ENCODE measurements around the gene NFKBIB. TPM values are rescaled to one million over a fixed set of nuclear protein-coding genes. Genes with fewer than 3 reads are reported as not detected.
A peak's percentile ranks its signal among the peaks of the same experiment; 100 is the strongest.

NFKBIB gene
- polyA plus RNA-seq, 1 donor (not counting 4 experiments of a cell fraction or from before 2014, with no cell fraction given): 12.3 TPM

DNA sequence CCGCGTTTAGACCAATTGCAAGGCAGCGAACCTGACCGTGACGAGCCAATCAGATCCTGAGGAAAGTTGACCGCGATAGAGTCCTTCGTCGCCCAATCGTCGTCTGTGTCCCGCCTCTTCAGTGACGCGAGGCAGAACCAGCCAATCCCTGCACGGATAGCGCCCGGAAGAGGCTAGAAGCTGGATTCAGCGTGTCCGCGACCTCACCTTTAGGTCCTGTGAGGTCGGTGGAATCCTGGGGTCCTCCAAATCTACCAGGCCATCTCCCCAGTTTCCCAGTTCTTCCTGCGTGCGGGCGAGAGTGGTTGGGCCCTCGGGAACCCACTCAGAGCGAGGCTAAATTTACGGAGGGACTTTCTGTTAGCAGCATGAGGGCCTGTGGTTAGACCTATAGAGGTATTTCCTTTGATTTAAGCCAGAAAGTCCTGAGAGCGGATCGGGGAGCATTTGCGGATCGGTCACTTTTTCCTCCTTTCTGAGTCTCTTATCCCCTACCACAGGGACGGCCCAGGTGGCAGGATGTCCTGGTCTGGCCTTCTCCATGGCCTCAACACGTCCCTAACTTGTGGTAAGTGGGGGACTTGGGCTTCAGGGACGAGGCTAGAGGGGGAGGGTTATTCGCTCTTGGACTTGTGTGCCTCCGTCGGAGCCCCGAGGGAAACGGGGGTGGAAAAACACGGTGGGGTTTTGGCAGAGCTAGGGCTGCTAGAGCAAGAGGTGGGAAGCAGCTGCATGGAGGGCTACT lies 31.2 kb downstream of the NFKBIB start, which contains the start of gene MRPS12:
TSS of gene MRPS12 (plus strand) at position 169 of the 745 bp plus-strand sequence. CDS start at position 520, 351 bp downstream.
- FAIRE-seq: peak; percentile 90
- peak within 1 kb of the TSS; percentile 80 to 83 (median 81) for H3K4me3 ChIP-seq (ENCODE audit: control insufficient read depth in 2 of 3, extremely low read depth in 1 of 3, insufficient read depth in 2 of 3, low read depth in 1 of 3, low read length in 3 of 3)
- H4K20me1 ChIP-seq (ENCODE audit: control insufficient read depth, extremely low read depth, insufficient read depth, low read length): no peaks in the 10 kb centered on the region
- dilution Hi-C loops (cut with MboI; ENCODE audit: extremely low pct_ligation_motif_present, low sequenced_read_pairs): no loop called here
- H2AFZ ChIP-seq (ENCODE audit: control insufficient read depth, low read length): peak within 1 kb of the TSS; percentile 100
- no peaks in the 10 kb centered on the region for H3K9me1 ChIP-seq (ENCODE audit: control insufficient read depth, extremely low read depth, insufficient read depth, low read length)
- peaks cover 43% of the 10 kb centered on the region for H3K79me2 ChIP-seq (ENCODE audit: control insufficient read depth, insufficient read depth, low read length)
- H3K4me1 ChIP-seq (ENCODE audit: control insufficient read depth, extremely low read depth, insufficient read depth, low read length): peaks cover 15% of the 10 kb centered on the region
- H3K9ac ChIP-seq (ENCODE audit: control insufficient read depth, extremely low read depth, insufficient read depth, low read length): peak within 1 kb of the TSS; percentile 96
- no peaks in the 10 kb centered on the region for H3K27me3 ChIP-seq (ENCODE audit: control insufficient read depth, extremely low read depth, insufficient read depth, low read length)
- H3K27ac ChIP-seq (ENCODE audit: control insufficient read depth, insufficient read depth, low read length): peak within 1 kb of the TSS; percentile 98
- H3K36me3 ChIP-seq (ENCODE audit: control insufficient read depth in 2 of 2, extremely low read depth in 1 of 2, insufficient read depth in 2 of 2, low read length in 2 of 2): peaks cover 7 to 8% of the 10 kb centered on the region in 2 experiments
- peak within 1 kb of the TSS; percentile 90 for H3K4me2 ChIP-seq (ENCODE audit: control insufficient read depth, extremely low read depth, insufficient read depth, low read depth, low read length)
- no peaks in the 10 kb centered on the region for H3K9me3 ChIP-seq (ENCODE audit: control insufficient read depth, low read depth, low read length)
- TF ChIP-seq, protein P1, sequence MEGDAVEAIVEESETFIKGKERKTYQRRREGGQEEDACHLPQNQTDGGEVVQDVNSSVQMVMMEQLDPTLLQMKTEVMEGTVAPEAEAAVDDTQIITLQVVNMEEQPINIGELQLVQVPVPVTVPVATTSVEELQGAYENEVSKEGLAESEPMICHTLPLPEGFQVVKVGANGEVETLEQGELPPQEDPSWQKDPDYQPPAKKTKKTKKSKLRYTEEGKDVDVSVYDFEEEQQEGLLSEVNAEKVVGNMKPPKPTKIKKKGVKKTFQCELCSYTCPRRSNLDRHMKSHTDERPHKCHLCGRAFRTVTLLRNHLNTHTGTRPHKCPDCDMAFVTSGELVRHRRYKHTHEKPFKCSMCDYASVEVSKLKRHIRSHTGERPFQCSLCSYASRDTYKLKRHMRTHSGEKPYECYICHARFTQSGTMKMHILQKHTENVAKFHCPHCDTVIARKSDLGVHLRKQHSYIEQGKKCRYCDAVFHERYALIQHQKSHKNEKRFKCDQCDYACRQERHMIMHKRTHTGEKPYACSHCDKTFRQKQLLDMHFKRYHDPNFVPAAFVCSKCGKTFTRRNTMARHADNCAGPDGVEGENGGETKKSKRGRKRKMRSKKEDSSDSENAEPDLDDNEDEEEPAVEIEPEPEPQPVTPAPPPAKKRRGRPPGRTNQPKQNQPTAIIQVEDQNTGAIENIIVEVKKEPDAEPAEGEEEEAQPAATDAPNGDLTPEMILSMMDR (optimal IDR thresholded peaks at IDR 0.05 in 1 of 3, IDR thresholded peaks at IDR 0.05 in 1 of 3, conservative IDR thresholded peaks at IDR 0.05 in 1 of 3; ENCODE audit: extremely low read depth in 1 of 3, insufficient read depth in 2 of 3, low read length in 3 of 3): no peak
- TF ChIP-seq EZH2 (IDR thresholded peaks at IDR 0.05; ENCODE audit: low read length): no peak
- peak; percentile 98 for DNase-seq (ENCODE audit: low read depth, low spot score)

GRCh38 chr19:38931521-38931793 lies 31.7 kb downstream of the NFKBIB start:
- FAIRE-seq: no peak
- Histone ChIP-seq H2AFZ (ENCODE audit: control insufficient read depth, low read length) (no peak overlapping the region), H3K4me3 (ENCODE audit: control insufficient read depth in 2 of 3, extremely low read depth in 1 of 3, insufficient read depth in 2 of 3, low read depth in 1 of 3, low read length in 3 of 3) (peak overlapping the region; percentile 80 to 83 (median 81)), H3K27me3 (ENCODE audit: control insufficient read depth, extremely low read depth, insufficient read depth, low read length) (no peaks in the 10 kb centered on the region), H3K9me1 (ENCODE audit: control insufficient read depth, extremely low read depth, insufficient read depth, low read length) (no peaks in the 10 kb centered on the region), H3K27ac (ENCODE audit: control insufficient read depth, insufficient read depth, low read length) (peak overlapping the region; percentile 98), H3K36me3 (ENCODE audit: control insufficient read depth in 2 of 2, extremely low read depth in 1 of 2, insufficient read depth in 2 of 2, low read length in 2 of 2) (peaks cover 5 to 8% of the 10 kb centered on the region in 2 experiments), H3K9me3 (ENCODE audit: control insufficient read depth, low read depth, low read length) (no peaks in the 10 kb centered on the region), H3K4me2 (ENCODE audit: control insufficient read depth, extremely low read depth, insufficient read depth, low read depth, low read length) (peak overlapping the region; percentile 77), H3K9ac (ENCODE audit: control insufficient read depth, extremely low read depth, insufficient read depth, low read length) (peak overlapping the region; percentile 96), H3K4me1 (ENCODE audit: control insufficient read depth, extremely low read depth, insufficient read depth, low read length) (peaks cover 15% of the 10 kb centered on the region), H3K79me2 (ENCODE audit: control insufficient read depth, insufficient read depth, low read length) (peaks cover 43% of the 10 kb centered on the region), H4K20me1 (ENCODE audit: control insufficient read depth, extremely low read depth, insufficient read depth, low read length) (no peaks in the 10 kb centered on the region)
- DNase-seq (ENCODE audit: low read depth, low spot score): no peak
- dilution Hi-C loops (cut with MboI; ENCODE audit: extremely low pct_ligation_motif_present, low sequenced_read_pairs): no loop called here
- no peak for TF ChIP-seq EZH2 (IDR thresholded peaks at IDR 0.05; ENCODE audit: low read length)
- TF ChIP-seq, protein P1 (optimal IDR thresholded peaks at IDR 0.05 in 1 of 3, IDR thresholded peaks at IDR 0.05 in 1 of 3, conservative IDR thresholded peaks at IDR 0.05 in 1 of 3; ENCODE audit: extremely low read depth in 1 of 3, insufficient read depth in 2 of 3, low read length in 3 of 3): no peak

All from keratinocyte (primary cell).